Neural progenitor cell (in vitro differentiated cells): ENCODE measurements around the gene TSPEAR. TPM values are rescaled to one million over a fixed set of nuclear protein-coding genes. Genes with fewer than 3 reads are reported as not detected.

ENCODE experiments used
- DNase-seq: peaks from one replicate; pipeline ENCODE4 v3.0.0-alpha.2; 2016; ENCODE audit warnings: low spot score
- H2AFZ ChIP-seq: fragments of 200-600 bp; sonication (generic); replicated peaks from 2 replicates; pipeline ENCODE4 v1.6.1; 2016; ENCODE audit warnings: antibody characterized with exemption
- H3F3A ChIP-seq: fragments of 200-600 bp; sonication (generic); 2 replicates; pipeline ENCODE4 v1.6.1; 2016; ENCODE audit warnings: antibody characterized with exemption, low read depth
- H3K27ac ChIP-seq: fragments of 200-600 bp; sonication (generic); 2 replicates; pipeline ENCODE4 v1.5.1; 2016; ENCODE audit warnings: mild to moderate bottlenecking
- H3K27me3 ChIP-seq: fragments of 200-600 bp; sonication (generic); 2 replicates; pipeline ENCODE4 v1.6.1; 2016; ENCODE audit warnings: mild to moderate bottlenecking, moderate library complexity
- H3K36me3 ChIP-seq: fragments of 200-600 bp; sonication (generic); 2 replicates; pipeline ENCODE4 v1.5.1; 2016
- H3K4me1 ChIP-seq: fragments of 200-600 bp; sonication (generic); 2 replicates; pipeline ENCODE4 v1.6.1; 2016; ENCODE audit warnings: mixed run types
- H3K4me2 ChIP-seq: fragments of 200-600 bp; sonication (generic); 2 replicates; pipeline ENCODE4 v1.6.1; 2016
- H3K4me3 ChIP-seq: fragments of 200-600 bp; sonication (generic); 2 replicates; pipeline ENCODE4 v1.5.1; 2016
- H3K79me2 ChIP-seq: fragments of 200-600 bp; sonication (generic); 2 replicates; pipeline ENCODE4 v1.6.1; 2016; ENCODE audit warnings: low read depth
- H3K9ac ChIP-seq: fragments of 200-600 bp; sonication (generic); 2 replicates; pipeline ENCODE4 v1.6.1; 2016
- H3K9me3 ChIP-seq: fragments of 200-600 bp; sonication (generic); 2 replicates; pipeline ENCODE4 v1.5.1; 2016; ENCODE audit warnings: low read depth
- H4K20me1 ChIP-seq: fragments of 200-600 bp; sonication (generic); 2 replicates; pipeline ENCODE4 v1.6.1; 2016; ENCODE audit warnings: low read depth
- H3K27ac Mint-ChIP-seq: 3 replicates; pipeline ENCODE4 v1.8.0; 2021; ENCODE audit warnings: mixed read lengths
- H3K27me3 Mint-ChIP-seq: 2 replicates; pipeline ENCODE4 v1.8.0; 2022; ENCODE audit warnings: low read depth, mild to moderate bottlenecking, inconsistent platforms, moderate library complexity, mixed read lengths; ENCODE audit not compliant: insufficient read depth
- H3K36me3 Mint-ChIP-seq: 3 replicates; pipeline ENCODE4 v1.8.0; 2021; ENCODE audit warnings: mixed read lengths
- H3K4me1 Mint-ChIP-seq: 3 replicates; pipeline ENCODE4 v1.8.0; 2021; ENCODE audit warnings: mixed read lengths
- H3K4me3 Mint-ChIP-seq: 3 replicates; pipeline ENCODE4 v1.8.0; 2021; ENCODE audit warnings: mild to moderate bottlenecking, moderate library complexity, mixed read lengths
- H3K9me3 Mint-ChIP-seq: 3 replicates; pipeline ENCODE4 v1.8.0; 2020; ENCODE audit warnings: mixed read lengths
- CTCF ChIP-seq: fragments of 200-600 bp; sonication (generic); IDR thresholded peaks from 2 replicates; pipeline ENCODE4 v1.5.1; 2017; ENCODE audit warnings: antibody characterized with exemption, mild to moderate bottlenecking
- EZH2 ChIP-seq: fragments of 200-600 bp; sonication (generic); IDR thresholded peaks from 2 replicates; pipeline ENCODE4 v1.6.1; 2017; ENCODE audit warnings: antibody characterized with exemption, mild to moderate bottlenecking, moderate library complexity
- EZH2phosphoT487 ChIP-seq: fragments of 200-600 bp; sonication (generic); IDR thresholded peaks from 2 replicates; pipeline ENCODE4 v1.6.1; 2017; ENCODE audit warnings: antibody characterized with exemption
- total RNA-seq: library from RNA; depleted of rRNA; stranded (reverse); fragments of >200 nt; gene quantifications from 2 replicates; pipeline ENCODE4 v1.2.3, GENCODE V29; 2015; ENCODE audit warnings: low replicate concordance

TSPEAR gene
- total RNA-seq, 1 donor from 2014 or later = not detected

DNA sequence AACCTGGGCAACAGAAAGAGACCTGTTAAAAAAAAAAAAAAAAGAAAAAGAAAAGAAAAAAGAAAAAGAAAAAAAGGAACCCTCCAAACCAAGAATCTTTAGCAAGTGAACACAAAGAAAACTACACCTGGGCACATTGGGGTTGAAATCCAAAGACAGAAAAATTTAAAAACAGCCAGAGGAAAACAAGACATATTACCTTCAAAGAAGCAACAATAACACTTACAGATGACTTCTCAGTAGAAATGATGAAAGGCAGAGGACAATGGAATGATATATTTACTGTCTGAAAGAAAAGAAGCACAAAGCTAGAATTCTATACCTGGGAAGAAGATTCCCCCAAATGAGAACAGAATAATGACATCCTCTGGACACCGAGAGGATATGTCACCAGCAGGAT, 168.7 kb downstream of the TSPEAR start:
- no peaks in the 10 kb centered on the region for H4K20me1 ChIP-seq
- no peaks in the 10 kb centered on the region for H3K4me1 Mint-ChIP-seq

GRCh38 chr21:44540741-44541288, 170.6 kb downstream of the TSPEAR start:
- no peak for DNase-seq
- H3K36me3 Mint-ChIP-seq = no peaks in the 10 kb centered on the region
- H3K9ac ChIP-seq = no peak overlapping the region
- TF ChIP-seq EZH2phosphoT487 = no peak
- TF ChIP-seq CTCF = no peak
- TF ChIP-seq EZH2 = no peak
- no peak overlapping the region for H3K27ac Mint-ChIP-seq
- H3K4me3 ChIP-seq = no peak overlapping the region
- H3F3A ChIP-seq = no peaks in the 10 kb centered on the region
- no peaks in the 10 kb centered on the region for H3K36me3 ChIP-seq
- no peak overlapping the region for H2AFZ ChIP-seq
- no peaks in the 10 kb centered on the region for H3K27me3 ChIP-seq
- H3K27me3 Mint-ChIP-seq = no peaks in the 10 kb centered on the region
- H4K20me1 ChIP-seq = no peaks in the 10 kb centered on the region
- no peaks in the 10 kb centered on the region for H3K79me2 ChIP-seq
- H3K4me1 Mint-ChIP-seq = no peaks in the 10 kb centered on the region
- no peak overlapping the region for H3K4me2 ChIP-seq
- no peaks in the 10 kb centered on the region for H3K4me1 ChIP-seq
- H3K9me3 ChIP-seq = peaks cover 11% of the 10 kb centered on the region
- H3K9me3 Mint-ChIP-seq = peaks cover 9% of the 10 kb centered on the region
- no peak overlapping the region for H3K27ac ChIP-seq
- H3K4me3 Mint-ChIP-seq = no peak overlapping the region

More for the DNA sequence above, 168.7 kb downstream of the TSPEAR start:
- H3K36me3 Mint-ChIP-seq = no peaks in the 10 kb centered on the region
- Histone ChIP-seq H3K9ac (no peak overlapping the region), H3K36me3 (no peaks in the 10 kb centered on the region), H3K4me1 (no peaks in the 10 kb centered on the region), H2AFZ (no peak overlapping the region), H3K79me2 (no peaks in the 10 kb centered on the region), H3K27ac (no peak overlapping the region), H3K9me3 (peaks cover 15% of the 10 kb centered on the region), H3K4me2 (no peak overlapping the region), H3F3A (no peaks in the 10 kb centered on the region), H3K4me3 (no peak overlapping the region), H3K27me3 (no peaks in the 10 kb centered on the region)
- H3K27ac Mint-ChIP-seq = no peak overlapping the region
- no peak for DNase-seq
- no peak for TF ChIP-seq CTCF
- no peak for TF ChIP-seq EZH2
- TF ChIP-seq EZH2phosphoT487 = no peak
- no peak overlapping the region for H3K4me3 Mint-ChIP-seq
- no peaks in the 10 kb centered on the region for H3K27me3 Mint-ChIP-seq
- H3K9me3 Mint-ChIP-seq = peaks cover 20% of the 10 kb centered on the region

- H3K9me3 Mint-ChIP-seq = peaks cover 4% of the 10 kb centered on the region
- Histone ChIP-seq H3K27ac (no peak within 1 kb of the TSS), H3K4me2 (no peak within 1 kb of the TSS), H3K9me3 (peaks cover 11% of the 10 kb centered on the region), H2AFZ (no peak within 1 kb of the TSS), H3K4me3 (no peak within 1 kb of the TSS), H4K20me1 (no peaks in the 10 kb centered on the region), H3K36me3 (no peaks in the 10 kb centered on the region), H3K9ac (no peak within 1 kb of the TSS), H3K27me3 (no peaks in the 10 kb centered on the region), H3K79me2 (no peaks in the 10 kb centered on the region), H3K4me1 (no peaks in the 10 kb centered on the region), H3F3A (no peaks in the 10 kb centered on the region)
- H3K27ac Mint-ChIP-seq = no peak within 1 kb of the TSS
- TF ChIP-seq EZH2phosphoT487 = no peak
- no peak for TF ChIP-seq CTCF
- no peak for TF ChIP-seq EZH2
- no peaks in the 10 kb centered on the region for H3K27me3 Mint-ChIP-seq
- H3K4me3 Mint-ChIP-seq = no peak within 1 kb of the TSS
- no peaks in the 10 kb centered on the region for H3K4me1 Mint-ChIP-seq
- DNase-seq = no peak
- no peaks in the 10 kb centered on the region for H3K36me3 Mint-ChIP-seq
Observed at GRCh38 chr21:44539991-44540666, 171.2 kb downstream of the TSPEAR start, which contains the start of gene KRTAP10-1. Gene KRTAP10-1, minus strand, starts transcription at chr21:44540195. Its CDS starts 45 bp downstream, at chr21:44540150.
